ENCODE data around the gene TLDC2.
A peak's percentile ranks its signal among the peaks of the same experiment; 100 is the strongest.

Gene TLDC2

GRCh38 chr20:36861875-36862801 lies 13.8 kb upstream of the TLDC2 start:
- peak; percentile 99 for DNase-seq (ENCODE audit: low read depth)
- TF ChIP-seq CTCF (IDR thresholded peaks at IDR 0.05; ENCODE audit: insufficient read depth, low read depth, low read length, missing control alignments) = no peak
- peak overlapping the region; percentile 54 for H3K4me3 ChIP-seq (ENCODE audit: low read length)

GRCh38 chr20:36862857-36863668 lies 12.9 kb upstream of the TLDC2 start:
- H3K4me3 ChIP-seq (ENCODE audit: low read length) = peak overlapping the region; percentile 54
- TF ChIP-seq CTCF (IDR thresholded peaks at IDR 0.05; ENCODE audit: insufficient read depth, low read depth, low read length, missing control alignments) = no peak

GRCh38 chr20:36865076-36865860 lies 10.7 kb upstream of the TLDC2 start:
- no peak for DNase-seq (ENCODE audit: low read depth)
- no peak overlapping the region for H3K4me3 ChIP-seq (ENCODE audit: low read length)
- no peak for TF ChIP-seq CTCF (IDR thresholded peaks at IDR 0.05; ENCODE audit: insufficient read depth, low read depth, low read length, missing control alignments)

More at GRCh38 chr20:36862857-36863668, 12.9 kb upstream of the TLDC2 start:
- DNase-seq (ENCODE audit: low read depth) = no peak

- H3K4me3 ChIP-seq (ENCODE audit: low read length) = no peak overlapping the region
- no peak for TF ChIP-seq CTCF (IDR thresholded peaks at IDR 0.05; ENCODE audit: insufficient read depth, low read depth, low read length, missing control alignments)
- DNase-seq (ENCODE audit: low read depth) = no peak
Observed at GRCh38 chr20:36865861-36866149, 10.1 kb upstream of the TLDC2 start.

GRCh38 chr20:36866164-36866563 lies 9.8 kb upstream of the TLDC2 start:
- no peak for TF ChIP-seq CTCF (IDR thresholded peaks at IDR 0.05; ENCODE audit: insufficient read depth, low read depth, low read length, missing control alignments)
- no peak for DNase-seq (ENCODE audit: low read depth)
- H3K4me3 ChIP-seq (ENCODE audit: low read length) = no peak overlapping the region

- TF ChIP-seq CTCF (IDR thresholded peaks at IDR 0.05; ENCODE audit: insufficient read depth, low read depth, low read length, missing control alignments) = no peak
- DNase-seq (ENCODE audit: low read depth) = no peak
- no peak overlapping the region for H3K4me3 ChIP-seq (ENCODE audit: low read length)
Observed at GRCh38 chr20:36866681-36867495, 9.1 kb upstream of the TLDC2 start.
